ENCODE results near the gene ZNF492. TPM values are rescaled to one million over a fixed set of nuclear protein-coding genes. Genes with fewer than 3 reads are reported as not detected.
"Not testable (repeated sequence)": the region's sequence is repeated elsewhere in the genome, so short reads cannot be mapped to it uniquely, and the experiment has no call there.

Gene ZNF492
- total RNA-seq, 1 experiment from 2014 or later = not detected

DNA sequence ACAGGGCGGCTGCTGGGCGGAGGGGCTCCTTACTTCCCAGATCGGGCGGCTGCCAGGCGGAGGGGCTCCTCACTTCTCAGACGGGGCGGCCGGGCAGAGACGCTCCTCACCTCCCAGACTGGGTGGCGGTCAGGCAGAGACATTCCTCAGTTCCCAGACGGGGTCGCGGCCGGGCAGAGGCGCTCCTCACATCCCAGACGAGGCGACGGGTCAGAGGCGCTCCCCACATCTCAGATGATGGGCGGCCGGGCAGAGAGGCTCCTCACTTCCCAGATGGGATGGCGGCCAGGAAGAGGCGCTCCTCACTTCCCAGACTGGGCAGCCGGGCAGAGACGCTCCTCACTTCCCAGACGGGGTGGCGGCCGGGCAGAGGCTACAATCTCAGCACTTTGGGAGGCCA is 69.0 kb downstream of the ZNF492 start:
- H3K27me3 Mint-ChIP-seq (ENCODE audit: insufficient read depth, unreplicated experiment); H3K9me3 ChIP-seq; H3K36me3 Mint-ChIP-seq (ENCODE audit: insufficient read depth, unreplicated experiment); H3K36me3 ChIP-seq (ENCODE audit: control insufficient read depth, insufficient read depth, low read length); H3K4me1 Mint-ChIP-seq (ENCODE audit: low read depth, unreplicated experiment); H3K4me3 Mint-ChIP-seq (ENCODE audit: unreplicated experiment); H3K4me1 ChIP-seq; intact Hi-C loops (cut with micrococcal nuclease; ENCODE audit: unreplicated experiment); CTCF ChIA-PET; H3K27ac Mint-ChIP-seq (ENCODE audit: unreplicated experiment); DNase-seq; H3K27me3 ChIP-seq (replicated peaks; ENCODE audit: control insufficient read depth, insufficient read depth, low read length); BruUV-seq (replicated peaks); POLR2A ChIA-PET; H3K4me3 ChIP-seq (ENCODE audit: low read depth, low read length): not testable (repeated sequence)
- H3K9me3 Mint-ChIP-seq (ENCODE audit: unreplicated experiment) = peaks cover 18% of the 10 kb centered on the region

DNA sequence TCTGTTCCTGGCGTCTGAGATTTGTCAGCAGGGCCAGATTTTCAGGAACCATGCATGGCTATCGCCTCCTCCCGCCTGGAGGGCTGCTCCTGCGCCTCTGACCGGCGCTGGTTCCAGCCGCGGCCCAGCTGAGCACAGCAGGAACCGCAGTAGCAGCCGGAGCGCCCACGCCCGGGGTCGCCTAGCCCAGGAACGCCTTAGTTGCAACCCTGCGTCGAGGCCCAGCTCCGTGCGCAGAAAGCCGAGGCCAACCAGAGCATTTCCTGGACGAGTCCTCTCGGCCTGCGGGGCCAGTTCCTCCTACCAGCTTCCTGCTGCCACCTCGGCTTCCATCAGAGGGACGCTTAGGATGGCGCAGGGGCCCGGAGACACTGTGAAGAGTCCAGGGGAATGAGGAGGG is 74.9 kb downstream of the ZNF492 start:
- POLR2A ChIA-PET = no interaction called here
- intact Hi-C loops (cut with micrococcal nuclease; ENCODE audit: unreplicated experiment) = no loop called here

More for the DNA sequence above, 74.9 kb downstream of the ZNF492 start:
- DNase-seq = no peak
- CTCF ChIA-PET = no interaction called here
- Histone ChIP-seq H3K4me1 (no peaks in the 10 kb centered on the region), H3K9me3 (no peaks in the 10 kb centered on the region; the same call in 1 of the 2 replicates), H3K36me3 (ENCODE audit: control insufficient read depth, insufficient read depth, low read length) (no peaks in the 10 kb centered on the region), H3K27me3 (replicated peaks; ENCODE audit: control insufficient read depth, insufficient read depth, low read length) (no peaks in the 10 kb centered on the region), H3K4me3 (ENCODE audit: low read depth, low read length) (no peak overlapping the region)
- Mint-ChIP-seq H3K4me3 (ENCODE audit: unreplicated experiment) (no peak overlapping the region), H3K27ac (ENCODE audit: unreplicated experiment) (no peak overlapping the region), H3K27me3 (ENCODE audit: insufficient read depth, unreplicated experiment) (no peaks in the 10 kb centered on the region), H3K36me3 (ENCODE audit: insufficient read depth, unreplicated experiment) (no peaks in the 10 kb centered on the region), H3K9me3 (ENCODE audit: unreplicated experiment) (peaks cover 9% of the 10 kb centered on the region), H3K4me1 (ENCODE audit: low read depth, unreplicated experiment) (no peaks in the 10 kb centered on the region)
- BruUV-seq (replicated peaks) = no TSS peak
- TF ChIP-seq, protein P1, sequence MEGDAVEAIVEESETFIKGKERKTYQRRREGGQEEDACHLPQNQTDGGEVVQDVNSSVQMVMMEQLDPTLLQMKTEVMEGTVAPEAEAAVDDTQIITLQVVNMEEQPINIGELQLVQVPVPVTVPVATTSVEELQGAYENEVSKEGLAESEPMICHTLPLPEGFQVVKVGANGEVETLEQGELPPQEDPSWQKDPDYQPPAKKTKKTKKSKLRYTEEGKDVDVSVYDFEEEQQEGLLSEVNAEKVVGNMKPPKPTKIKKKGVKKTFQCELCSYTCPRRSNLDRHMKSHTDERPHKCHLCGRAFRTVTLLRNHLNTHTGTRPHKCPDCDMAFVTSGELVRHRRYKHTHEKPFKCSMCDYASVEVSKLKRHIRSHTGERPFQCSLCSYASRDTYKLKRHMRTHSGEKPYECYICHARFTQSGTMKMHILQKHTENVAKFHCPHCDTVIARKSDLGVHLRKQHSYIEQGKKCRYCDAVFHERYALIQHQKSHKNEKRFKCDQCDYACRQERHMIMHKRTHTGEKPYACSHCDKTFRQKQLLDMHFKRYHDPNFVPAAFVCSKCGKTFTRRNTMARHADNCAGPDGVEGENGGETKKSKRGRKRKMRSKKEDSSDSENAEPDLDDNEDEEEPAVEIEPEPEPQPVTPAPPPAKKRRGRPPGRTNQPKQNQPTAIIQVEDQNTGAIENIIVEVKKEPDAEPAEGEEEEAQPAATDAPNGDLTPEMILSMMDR (IDR thresholded peaks at IDR 0.05; ENCODE audit: insufficient read depth in 1 of 2, low read depth in 1 of 2, low read length in 1 of 2, severe bottlenecking in 1 of 2, unreplicated experiment in 1 of 2) = no peak

Other genes with a start within 250 kb of the ZNF492 start
- not detected in 2 replicates for gene ZNF98, start 212.0 kb upstream of the ZNF492 start, total RNA-seq (2022)
- not detected in 2 replicates for gene ZNF99, start 149.8 kb downstream of the ZNF492 start, total RNA-seq (2022)
- not detected in 2 replicates for gene ZNF723, start 198.0 kb downstream of the ZNF492 start, total RNA-seq (2022)